Lower leg skin (tissue), 4 donors: Measurements from ENCODE around the gene GGT6. TPM values are rescaled to one million over a fixed set of nuclear protein-coding genes. Genes with fewer than 3 reads are reported as not detected.
"Not testable (repeated sequence)": the region's sequence is repeated elsewhere in the genome, so short reads cannot be mapped to it uniquely, and the experiment has no call there.

ENCODE experiments used
- DNase-seq, 2 donors: peaks; one replicate each; pipeline ENCODE4 v3.0.0-alpha.2; 2019; ENCODE audit warnings: low spot score in 2 of 2
- H3K4me3 ChIP-seq: fragments of 200-600 bp; sonication (generic); 2 replicates; pipeline ENCODE4 v1.5.1; 2017; ENCODE audit warnings: mild to moderate bottlenecking, low read depth; ENCODE audit not compliant: poor library complexity, severe bottlenecking
- POLR2A ChIP-seq, 2 donors: fragments of 450-650 bp; IDR thresholded peaks; one replicate each; pipeline ENCODE4 v1.6.1; 2016 to 2017; ENCODE audit warnings: antibody characterized with exemption in 2 of 2, mild to moderate bottlenecking in 1 of 2, moderate library complexity in 1 of 2
- WGBS, 2 donors: methylation state at CpG; one replicate each; pipeline ENCODE4 v1.1.5; 2018; 5-methylcytosine and 5-hydroxymethylcytosine counted together
- intact Hi-C: fragments of 100-400 bp; cut with DNase I; formaldehyde crosslinking; loops from one replicate; pipeline ENCODE4 v1.15.0; 2023; ENCODE audit warnings: low total_unique reads
- total RNA-seq, 4 donors: library from RNA; depleted of rRNA; stranded (reverse); fragments of >200 nt; gene quantifications; one replicate each; pipeline ENCODE4 v1.1.0, GENCODE V29; 2016
- TF ChIP-seq, protein P1 (sequence below), 3 donors: fragments of 450-650 bp; IDR thresholded peaks; one replicate each; pipeline ENCODE4 v1.5.1; 2016; ENCODE audit warnings: antibody characterized with exemption in 3 of 3, mild to moderate bottlenecking in 3 of 3, moderate library complexity in 2 of 3

GGT6 gene
- total RNA-seq, 4 donors from 2014 or later = 133 to 232 (median 184) TPM

DNA sequence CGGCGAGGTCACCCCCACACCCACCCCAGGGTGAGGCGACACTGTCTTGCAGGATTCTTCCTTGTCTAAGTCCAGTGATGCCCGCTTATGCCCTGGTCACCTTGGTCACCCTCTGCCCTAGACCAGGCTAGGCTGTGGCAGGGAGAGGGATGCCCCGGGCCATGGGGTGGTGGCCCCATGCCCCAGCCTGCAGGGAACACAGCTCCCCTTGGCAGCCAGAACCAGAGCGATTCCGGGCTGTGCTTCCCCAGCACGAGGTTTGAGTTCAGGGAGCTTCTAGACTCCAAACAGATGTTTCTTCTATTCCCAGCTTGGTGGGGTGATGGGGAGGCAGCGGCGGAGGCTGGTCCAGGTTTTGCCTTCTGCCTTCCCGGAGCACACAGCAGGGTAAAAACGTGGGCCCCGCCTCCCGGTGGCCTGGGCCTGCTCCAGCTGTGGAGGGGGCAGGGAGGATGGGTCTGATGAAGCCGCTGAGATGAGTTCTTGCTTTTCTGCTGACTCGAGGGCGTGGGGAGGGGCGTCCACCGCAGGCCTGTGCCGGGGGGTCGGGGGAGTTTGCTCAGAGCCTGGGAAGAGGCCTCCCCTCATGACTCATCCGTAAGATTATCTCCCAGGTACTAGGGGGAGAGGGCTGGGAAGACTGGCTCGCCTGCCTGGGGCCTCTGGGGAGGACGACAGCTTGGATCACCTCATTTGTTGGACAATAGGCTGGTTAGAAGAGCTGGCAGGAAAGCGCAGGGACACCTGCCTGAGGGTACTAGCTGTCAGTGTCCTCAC, 39.3 kb upstream of the GGT6 start:
- H3K4me3 ChIP-seq = no peak overlapping the region
- WGBS, 2 donors = 28 to 32% methylated on average over 21 to 25 of the region's 25 CpGs
- no peak for TF ChIP-seq POLR2A (IDR thresholded peaks at IDR 0.05)
- TF ChIP-seq, protein P1, sequence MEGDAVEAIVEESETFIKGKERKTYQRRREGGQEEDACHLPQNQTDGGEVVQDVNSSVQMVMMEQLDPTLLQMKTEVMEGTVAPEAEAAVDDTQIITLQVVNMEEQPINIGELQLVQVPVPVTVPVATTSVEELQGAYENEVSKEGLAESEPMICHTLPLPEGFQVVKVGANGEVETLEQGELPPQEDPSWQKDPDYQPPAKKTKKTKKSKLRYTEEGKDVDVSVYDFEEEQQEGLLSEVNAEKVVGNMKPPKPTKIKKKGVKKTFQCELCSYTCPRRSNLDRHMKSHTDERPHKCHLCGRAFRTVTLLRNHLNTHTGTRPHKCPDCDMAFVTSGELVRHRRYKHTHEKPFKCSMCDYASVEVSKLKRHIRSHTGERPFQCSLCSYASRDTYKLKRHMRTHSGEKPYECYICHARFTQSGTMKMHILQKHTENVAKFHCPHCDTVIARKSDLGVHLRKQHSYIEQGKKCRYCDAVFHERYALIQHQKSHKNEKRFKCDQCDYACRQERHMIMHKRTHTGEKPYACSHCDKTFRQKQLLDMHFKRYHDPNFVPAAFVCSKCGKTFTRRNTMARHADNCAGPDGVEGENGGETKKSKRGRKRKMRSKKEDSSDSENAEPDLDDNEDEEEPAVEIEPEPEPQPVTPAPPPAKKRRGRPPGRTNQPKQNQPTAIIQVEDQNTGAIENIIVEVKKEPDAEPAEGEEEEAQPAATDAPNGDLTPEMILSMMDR (IDR thresholded peaks at IDR 0.05) = no peak
- intact Hi-C loops = no loop called here
- no peak for DNase-seq

DNA sequence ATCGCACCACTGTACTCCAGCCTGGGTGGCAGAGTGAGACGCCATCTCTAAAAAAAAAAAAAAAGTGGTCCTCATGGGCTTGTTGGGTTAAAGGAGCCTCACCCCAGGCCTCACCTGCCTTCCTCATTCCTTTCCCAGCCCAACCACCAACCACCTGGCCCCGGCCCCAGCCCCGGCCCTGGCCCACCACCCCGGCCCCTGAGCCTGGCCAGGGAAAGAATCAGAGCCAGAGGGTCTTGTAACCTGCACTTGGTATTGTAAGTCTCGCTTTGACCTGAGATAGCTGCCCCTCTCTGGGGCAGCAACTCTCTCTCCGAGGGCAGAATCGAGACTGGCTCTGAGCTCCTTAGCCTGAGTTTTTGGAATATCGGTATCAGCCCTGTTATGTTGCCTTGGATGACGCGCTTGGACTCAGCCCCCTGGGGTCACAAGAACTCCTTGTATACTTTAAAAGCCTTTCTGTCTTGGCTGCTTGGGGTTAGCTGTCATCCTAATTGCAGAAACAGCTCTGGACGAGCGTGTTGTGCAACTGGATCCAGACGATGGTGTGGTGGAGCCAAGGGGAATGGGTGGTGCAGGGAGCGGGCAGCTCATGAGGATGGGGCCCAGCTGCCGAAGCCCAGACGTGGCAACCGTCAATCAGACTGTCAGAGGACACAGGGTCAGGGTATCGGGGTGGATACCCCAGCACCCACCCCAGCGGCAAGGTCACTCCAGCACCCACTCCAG, 38.6 kb upstream of the GGT6 start:
- TF ChIP-seq, protein P1 (IDR thresholded peaks at IDR 0.05) = no peak
- TF ChIP-seq POLR2A (IDR thresholded peaks at IDR 0.05) = no peak
- H3K4me3 ChIP-seq = no peak overlapping the region
- WGBS, 2 donors = 56 to 59% methylated on average over 17 to 19 of the region's 20 CpGs
- intact Hi-C loops = no loop called here
- peak in 1 of 2 donors; percentile 42 for DNase-seq

DNA sequence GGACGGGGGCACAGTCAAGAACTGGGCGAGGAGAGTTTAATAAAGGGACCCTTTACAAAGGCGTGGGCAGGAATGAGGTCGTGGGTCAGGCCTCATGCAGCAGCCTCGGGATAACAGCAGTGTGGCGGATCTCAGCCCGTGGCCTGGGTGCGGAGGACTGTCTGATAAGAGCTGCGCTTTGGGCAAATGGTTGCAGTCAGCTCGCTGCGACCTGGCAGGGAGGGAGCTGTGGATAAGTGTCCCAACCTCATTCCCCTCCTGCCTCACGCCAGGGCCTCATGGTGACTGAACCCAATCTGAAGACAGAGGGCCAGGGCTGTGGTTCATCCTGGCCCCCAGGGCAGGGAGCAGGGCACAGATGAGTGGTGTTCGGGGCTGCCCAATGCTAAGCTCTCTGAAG, 37.6 kb upstream of the GGT6 start:
- no peak for DNase-seq
- WGBS, 2 donors = 77 to 83% methylated on average over 13 of the region's 13 CpGs
- H3K4me3 ChIP-seq = no peak overlapping the region
- intact Hi-C loops = no loop called here
- TF ChIP-seq, protein P1 (IDR thresholded peaks at IDR 0.05) = no peak
- no peak for TF ChIP-seq POLR2A (IDR thresholded peaks at IDR 0.05)

DNA sequence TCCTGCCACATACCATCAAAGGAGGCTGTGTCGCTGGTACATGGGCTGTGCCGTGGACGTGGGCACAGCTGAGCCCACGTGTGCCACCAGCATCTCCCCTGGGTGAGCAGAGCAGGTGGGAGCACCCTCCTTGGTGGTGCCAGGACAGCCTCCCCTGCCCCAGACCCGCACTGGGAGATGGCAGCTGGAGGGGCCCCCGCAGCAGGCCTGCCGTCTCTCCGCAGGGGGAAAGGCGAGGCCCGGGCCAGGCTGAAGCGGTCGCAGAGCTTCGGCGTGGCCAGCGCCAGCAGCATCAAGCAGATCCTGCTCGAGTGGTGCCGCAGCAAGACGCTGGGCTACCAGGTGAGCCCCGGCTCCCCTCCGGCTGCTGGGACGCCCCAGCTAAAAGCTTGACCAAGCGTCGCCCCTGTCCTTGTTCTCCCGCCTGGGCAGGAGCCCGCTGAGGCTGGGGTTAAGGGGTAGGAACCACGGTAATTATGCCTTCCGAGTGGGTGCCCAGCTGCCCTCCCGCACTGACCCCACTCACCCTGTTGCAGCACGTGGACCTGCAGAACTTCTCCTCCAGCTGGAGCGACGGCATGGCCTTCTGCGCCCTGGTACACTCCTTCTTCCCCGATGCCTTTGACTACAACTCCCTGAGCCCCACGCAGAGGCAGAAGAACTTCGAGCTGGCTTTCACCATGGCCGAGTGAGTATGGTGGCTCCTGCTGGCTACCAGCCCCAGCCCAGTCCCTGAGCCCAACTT, 36.4 kb upstream of the GGT6 start:
- 93 to 95% methylated on average over 25 to 32 of the region's 36 CpGs for WGBS, 2 donors
- no peak overlapping the region for H3K4me3 ChIP-seq
- no peak for DNase-seq
- intact Hi-C loops = no loop called here
- TF ChIP-seq POLR2A (IDR thresholded peaks at IDR 0.05) = no peak
- TF ChIP-seq, protein P1 (IDR thresholded peaks at IDR 0.05) = no peak

DNA sequence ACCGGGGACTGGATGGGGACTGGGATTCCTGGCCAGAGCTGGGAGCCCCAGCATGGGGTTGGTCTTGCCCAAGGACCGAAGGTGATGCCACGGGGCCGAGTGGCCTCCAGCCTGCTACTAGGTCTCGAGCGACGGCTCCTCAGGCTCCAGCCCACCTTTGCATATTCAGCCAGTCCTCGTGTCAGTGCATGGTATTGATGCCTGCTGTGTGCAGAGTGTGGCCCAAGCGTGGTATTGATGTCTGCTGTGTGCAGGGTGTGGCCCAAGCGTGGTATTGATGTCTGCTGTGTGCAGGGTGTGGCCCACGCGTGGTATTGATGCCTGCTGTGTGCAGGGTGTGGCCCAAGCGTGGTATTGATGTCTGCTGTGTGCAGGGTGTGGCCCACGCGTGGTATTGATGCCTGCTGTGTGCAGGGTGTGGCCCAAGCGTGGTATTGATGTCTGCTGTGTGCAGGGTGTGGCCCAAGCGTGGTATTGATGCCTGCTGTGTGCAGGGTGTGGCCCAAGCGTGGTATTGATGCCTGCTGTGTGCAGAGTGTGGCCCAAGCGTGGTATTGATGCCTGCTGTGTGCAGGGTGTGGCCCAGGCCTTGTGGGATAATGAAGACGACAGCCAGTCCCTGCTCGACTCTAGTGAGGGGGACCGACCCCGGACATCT, 35.4 kb upstream of the GGT6 start:
- WGBS, 2 donors = 95 to 96% methylated on average over 20 to 22 of the region's 23 CpGs
- H3K4me3 ChIP-seq, DNase-seq, intact Hi-C loops: not testable (repeated sequence)
